NCI-H2171 treated with DMSO at 0.1 percent for 48 hours (cell line): Measurements from ENCODE around the gene CDH13.

Source experiments
- DNase-seq: peaks from one replicate; lab custom pipeline; 2025; lab: John Stamatoyannopoulos, UW

Gene CDH13

GRCh38 chr16:82999711-83000110 lies 372.9 kb downstream of the CDH13 start:
- no peak for DNase-seq

GRCh38 chr16:83002351-83003334 lies 375.9 kb downstream of the CDH13 start:
- DNase-seq: no peak

- DNase-seq: no peak
Observed at GRCh38 chr16:83004868-83005652, 378.3 kb downstream of the CDH13 start.

DNA sequence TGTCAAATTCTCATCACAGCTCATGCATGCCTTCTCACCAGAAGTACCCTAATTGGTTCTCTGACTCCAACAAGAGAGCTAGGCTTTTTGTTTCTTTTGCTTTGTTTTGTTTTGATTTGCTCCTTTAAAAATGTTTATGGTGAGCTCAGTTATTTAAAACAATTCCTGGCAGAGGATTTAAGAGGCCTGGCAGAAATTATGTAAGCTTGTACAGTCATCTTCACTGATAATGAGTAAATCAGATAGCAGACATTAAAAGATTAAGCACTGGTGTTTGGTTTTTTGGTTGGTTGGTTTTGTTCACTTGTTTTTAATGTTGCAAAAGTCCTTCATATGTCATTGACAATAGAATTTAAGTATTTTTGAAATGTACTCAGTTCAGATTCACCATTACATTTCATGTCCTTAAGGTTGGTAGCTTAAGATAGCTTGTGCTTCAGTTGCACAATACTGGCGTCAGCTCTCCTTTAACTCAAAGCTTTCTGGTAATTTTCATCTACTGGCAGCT lies 378.9 kb downstream of the CDH13 start:
- no peak for DNase-seq

DNA sequence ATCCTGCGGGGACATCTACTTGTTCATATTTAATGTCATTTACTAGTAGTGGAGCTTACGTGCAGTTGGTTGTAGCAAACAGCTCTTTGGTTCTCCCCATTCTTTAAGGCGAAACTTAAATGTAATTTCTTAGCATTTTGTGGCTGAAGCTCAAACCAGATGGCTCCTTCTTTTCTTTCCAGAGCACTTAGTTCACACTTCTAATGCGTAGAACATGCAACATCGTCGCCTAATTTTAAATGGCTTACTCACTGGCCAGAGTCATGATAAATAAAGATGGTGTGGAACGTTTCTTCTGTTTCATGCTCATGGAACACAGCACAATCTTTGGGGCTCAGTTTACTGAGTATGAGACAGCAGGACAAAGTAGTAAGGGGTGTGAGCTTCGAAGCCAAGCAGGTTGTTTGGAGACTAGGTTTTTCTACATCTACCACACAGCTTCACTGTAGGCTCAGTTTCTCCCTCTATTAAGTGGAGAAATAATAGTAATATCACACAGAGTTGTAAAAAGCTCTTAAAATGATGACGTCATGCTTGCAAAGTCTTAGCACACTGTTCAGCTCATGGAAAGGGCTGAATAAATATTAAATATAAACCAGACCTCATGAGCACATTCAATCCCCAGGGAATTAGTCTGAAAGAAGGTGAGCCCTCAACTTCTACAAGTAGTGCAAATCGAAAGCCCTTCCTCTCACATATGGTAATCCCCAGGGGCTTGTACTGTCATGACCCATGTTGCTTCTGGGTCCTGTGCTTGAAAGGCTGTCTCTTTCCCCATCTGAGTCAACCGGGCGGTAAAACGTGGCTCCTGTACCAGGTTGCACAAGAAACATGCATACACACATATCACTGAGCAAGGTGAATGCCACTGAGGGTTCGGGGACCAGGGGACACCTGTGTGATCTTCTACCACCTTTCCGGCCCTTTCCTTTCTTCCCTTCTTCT lies 384.3 kb downstream of the CDH13 start:
- no peak for DNase-seq

DNA sequence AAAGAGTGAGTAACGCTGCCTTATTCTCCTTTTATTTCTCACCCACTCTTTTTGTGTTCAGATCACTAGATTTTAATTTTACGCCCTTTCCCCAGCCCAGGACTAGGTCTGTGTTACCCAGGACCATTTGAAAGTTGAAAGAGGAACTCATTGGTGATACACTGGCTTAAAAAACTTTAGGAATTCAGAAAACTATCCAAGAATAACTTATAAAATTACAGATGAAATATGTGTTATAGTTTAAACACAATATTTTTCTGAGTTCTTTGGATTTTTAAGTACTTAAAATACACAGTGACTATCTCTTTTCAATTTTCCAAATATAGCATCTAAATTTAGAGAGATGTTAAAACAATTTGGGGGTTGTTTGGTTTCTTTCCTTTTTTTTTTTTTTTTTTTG lies 385.2 kb downstream of the CDH13 start:
- no peak for DNase-seq

- no peak for DNase-seq
Observed at GRCh38 chr16:83013071-83013470, 386.3 kb downstream of the CDH13 start.

- no peak for DNase-seq
Observed at GRCh38 chr16:83019963-83020362, 393.2 kb downstream of the CDH13 start.

DNA sequence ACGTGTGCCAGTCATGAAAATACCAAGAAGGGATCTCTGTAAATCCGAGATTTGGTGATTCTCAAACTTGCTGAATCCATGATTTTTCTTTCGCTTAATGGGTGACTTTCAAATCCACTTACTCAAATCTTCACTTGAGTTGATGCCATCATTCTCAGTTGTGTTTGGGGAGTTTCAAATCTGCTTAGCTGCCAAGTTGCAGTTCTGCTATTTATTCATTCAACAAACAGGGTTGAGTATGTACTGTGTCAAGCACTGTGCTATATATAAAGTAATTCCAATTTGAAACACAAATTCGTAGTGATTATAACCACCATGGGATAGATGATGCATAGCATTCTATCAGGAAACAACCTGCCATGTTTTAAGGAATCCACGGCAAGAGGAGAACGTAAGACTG lies 394.3 kb downstream of the CDH13 start:
- DNase-seq: no peak

- no peak for DNase-seq
Observed at GRCh38 chr16:83021746-83022145, 395.0 kb downstream of the CDH13 start.

GRCh38 chr16:83023011-83023410 lies 396.2 kb downstream of the CDH13 start:
- no peak for DNase-seq

GRCh38 chr16:83023640-83024039 lies 396.9 kb downstream of the CDH13 start:
- DNase-seq: no peak

- DNase-seq: no peak
Observed at GRCh38 chr16:83027973-83028372, 401.2 kb downstream of the CDH13 start.

DNA sequence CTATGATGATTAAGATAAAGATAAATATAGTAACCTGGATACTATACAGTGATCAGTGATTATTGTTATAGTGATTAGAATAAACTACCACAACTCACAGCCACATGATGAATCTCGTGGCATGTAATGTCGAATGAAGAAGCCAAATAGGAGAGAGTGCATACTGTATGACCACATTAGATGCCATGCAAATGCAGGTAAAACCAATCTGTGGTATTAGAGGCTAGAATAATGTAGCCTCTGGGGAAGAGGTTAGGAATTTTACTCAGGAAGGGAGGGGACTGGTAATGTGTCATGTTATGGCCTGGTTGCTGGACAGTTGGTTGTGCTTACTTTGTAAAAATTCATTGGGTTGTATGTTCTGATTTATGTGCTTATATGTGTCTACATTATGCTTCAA lies 402.7 kb downstream of the CDH13 start:
- no peak for DNase-seq

DNA sequence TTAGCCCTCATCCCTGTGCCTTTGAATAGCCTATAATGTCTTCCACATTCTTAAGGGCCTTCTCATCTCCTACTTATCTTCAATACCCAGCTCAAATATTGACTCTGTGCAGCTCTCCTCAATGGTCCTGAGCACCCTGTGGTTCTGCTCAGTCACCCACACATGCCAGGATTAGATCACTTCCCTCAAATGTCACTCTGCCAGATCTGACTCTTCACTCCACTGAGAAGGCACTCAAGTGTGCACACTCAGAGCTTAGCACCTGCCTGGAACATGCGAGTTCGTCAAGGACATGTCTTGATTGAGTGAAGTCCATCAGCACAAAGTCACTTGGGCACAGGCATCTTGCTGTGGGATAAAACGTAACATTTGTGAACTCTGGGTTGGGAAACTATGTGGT lies 404.8 kb downstream of the CDH13 start:
- no peak for DNase-seq

DNA sequence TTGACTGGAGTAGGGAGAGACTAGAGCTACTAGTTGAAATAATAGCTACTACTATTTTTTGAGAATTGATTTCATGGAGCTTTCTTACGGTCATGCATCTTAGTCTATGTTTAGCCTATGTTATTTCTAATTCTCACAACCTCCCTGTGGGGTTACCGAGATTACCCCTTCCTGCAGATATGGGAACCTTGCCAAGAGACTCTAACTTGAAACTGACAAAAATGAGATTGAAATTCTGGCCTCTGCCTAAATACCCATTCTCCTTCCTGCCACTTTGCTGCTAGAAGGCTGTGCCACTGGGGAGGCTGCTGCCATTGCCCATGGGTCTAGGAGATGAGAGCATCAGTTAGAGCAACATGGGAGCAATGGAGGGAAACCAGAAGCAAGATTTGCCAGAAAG lies 410.3 kb downstream of the CDH13 start:
- DNase-seq: no peak

DNA sequence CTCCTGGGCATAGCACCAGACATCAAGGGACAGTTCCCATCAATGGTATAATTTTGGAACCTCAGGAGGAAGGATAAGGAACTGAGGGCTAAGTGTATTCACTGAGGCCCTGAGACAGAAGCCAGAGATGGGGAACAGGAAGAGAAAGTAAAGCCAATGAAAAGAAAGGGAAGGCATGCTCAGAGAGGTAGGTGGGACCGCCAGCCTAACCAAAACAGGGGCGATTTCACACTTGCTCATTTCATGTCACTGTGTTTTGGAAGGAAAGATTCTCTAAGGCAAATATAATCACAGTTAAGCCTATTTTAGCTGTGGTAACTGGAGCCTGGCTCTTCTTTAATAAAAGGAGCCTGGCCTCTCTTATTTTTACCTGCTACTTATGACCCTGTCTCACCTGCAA lies 411.1 kb downstream of the CDH13 start:
- no peak for DNase-seq

DNA sequence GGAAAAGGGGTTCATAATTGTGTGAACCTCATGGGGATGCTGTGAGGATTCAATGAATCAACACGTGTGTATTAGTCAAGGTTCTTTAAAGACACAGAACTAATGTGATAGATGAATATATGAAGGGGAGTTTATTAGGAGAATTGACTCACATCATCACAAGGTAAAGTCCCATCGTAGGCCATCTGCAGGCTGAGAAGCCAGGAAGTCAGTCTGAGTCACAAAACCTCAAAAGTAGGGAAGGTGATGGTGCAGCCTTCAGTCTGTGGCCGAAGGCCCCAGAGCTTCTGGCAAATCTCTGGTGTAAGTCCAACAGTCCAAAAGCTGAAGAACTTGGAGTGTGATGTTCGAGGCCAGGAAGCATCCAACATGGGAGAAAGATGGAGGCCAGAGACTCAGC lies 413.4 kb downstream of the CDH13 start:
- no peak for DNase-seq

- no peak for DNase-seq
Observed at GRCh38 chr16:83044589-83044988, 417.8 kb downstream of the CDH13 start.

DNA sequence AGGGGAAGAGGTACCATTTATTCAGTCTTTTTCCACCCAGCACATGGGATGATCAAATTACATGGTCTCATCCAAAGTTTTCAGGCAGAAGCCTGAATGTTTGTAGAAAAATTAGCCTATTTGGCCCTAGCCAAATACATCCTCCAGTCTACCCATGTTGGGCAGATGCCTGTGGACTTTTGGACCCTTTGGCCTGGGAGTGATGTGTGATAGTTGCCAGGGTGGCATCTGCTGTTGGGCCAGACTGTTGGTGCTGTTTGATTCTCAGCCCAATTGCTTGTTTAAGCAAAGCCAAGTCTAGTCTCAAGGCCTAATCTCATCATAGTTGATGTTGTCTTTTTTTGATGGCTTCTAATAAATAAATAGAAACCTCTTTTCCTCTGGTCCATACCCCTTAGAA lies 419.0 kb downstream of the CDH13 start:
- no peak for DNase-seq

DNA sequence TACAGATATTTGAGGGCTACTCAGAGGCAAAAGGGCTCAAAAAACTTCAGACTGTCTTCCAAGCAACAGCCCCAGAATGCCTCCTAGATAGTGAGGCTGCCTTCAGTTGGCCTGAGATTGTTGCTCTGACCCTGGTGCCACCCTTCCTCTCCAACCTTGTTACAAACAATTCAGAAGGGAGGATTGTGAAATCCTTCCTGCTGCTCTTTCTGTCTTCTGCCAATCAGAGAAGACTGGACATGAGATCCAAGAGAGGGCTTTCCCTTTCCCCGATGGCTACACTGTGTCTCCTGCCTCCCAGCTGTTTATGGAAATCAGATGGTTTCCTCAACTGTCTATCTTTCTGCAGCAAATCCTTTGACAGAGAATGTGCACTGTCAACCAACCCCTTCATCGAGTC lies 419.9 kb downstream of the CDH13 start:
- DNase-seq: no peak

- no peak for DNase-seq
Observed at GRCh38 chr16:83051451-83051850, 424.7 kb downstream of the CDH13 start.
